Smooth muscle cell of the coronary artery (primary cell): ENCODE measurements around the gene BRAT1. TPM values are rescaled to one million over a fixed set of nuclear protein-coding genes. Genes with fewer than 3 reads are reported as not detected.

Experiments
- total RNA-seq: library from RNA; depleted of rRNA; stranded (reverse); fragments of >200 nt; gene quantifications from 2 replicates; pipeline ENCODE4 v1.2.3, GENCODE V29; 2014; ENCODE audit warnings: low replicate concordance

BRAT1 gene
- 9.7 and 16.8 TPM in 2 replicates for total RNA-seq

DNA sequence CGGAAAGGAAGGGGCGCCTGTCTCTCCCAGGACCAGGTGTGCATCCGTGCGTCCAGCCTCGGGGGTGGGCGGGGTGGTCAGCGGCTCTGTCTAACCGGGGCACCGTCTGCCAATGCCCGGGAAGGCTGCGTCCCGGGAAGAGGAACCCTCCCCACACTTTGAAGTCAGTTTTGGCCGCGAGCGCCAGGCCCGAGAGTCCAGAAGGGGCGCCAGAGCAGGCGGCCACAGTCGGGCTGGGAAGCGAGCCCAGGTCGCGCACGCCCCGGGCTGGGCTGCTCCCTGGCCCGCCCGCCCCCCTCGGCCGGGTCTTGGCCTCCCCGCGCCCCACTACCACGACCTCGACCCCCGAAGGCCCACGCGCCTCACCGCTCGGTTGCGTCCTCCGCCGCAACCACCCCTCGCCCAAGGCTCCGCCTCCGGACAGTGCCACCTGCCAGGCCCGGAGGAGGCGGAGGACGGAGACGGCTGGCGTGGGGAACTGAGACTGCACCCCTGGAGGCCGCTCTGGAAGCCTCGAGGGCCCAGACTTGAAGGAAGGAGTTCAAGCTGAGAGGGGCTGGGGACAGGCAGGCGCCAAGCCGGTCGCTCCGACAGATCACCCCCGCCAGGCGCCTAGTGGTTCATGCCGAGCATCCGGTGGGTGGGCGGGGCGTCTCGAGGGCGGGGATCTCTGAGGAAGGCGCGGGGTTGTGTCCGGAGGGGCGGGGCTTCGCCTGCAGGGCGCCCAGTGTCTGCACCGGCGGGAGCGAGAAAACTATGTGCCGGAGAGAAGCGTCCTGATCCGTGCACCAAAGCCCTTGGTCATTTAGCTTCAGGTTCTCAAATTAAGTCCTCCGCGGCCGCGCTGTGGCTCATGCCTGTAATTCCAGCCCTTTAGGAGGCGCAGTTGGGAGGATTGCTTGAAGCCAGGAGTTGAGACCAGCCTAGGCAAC is at the start of gene BRAT1:
Gene BRAT1, minus strand, starts transcription at position 404 of the 932 bp plus-strand sequence. CDS start 1,093 bp downstream, outside the sequence.

DNA sequence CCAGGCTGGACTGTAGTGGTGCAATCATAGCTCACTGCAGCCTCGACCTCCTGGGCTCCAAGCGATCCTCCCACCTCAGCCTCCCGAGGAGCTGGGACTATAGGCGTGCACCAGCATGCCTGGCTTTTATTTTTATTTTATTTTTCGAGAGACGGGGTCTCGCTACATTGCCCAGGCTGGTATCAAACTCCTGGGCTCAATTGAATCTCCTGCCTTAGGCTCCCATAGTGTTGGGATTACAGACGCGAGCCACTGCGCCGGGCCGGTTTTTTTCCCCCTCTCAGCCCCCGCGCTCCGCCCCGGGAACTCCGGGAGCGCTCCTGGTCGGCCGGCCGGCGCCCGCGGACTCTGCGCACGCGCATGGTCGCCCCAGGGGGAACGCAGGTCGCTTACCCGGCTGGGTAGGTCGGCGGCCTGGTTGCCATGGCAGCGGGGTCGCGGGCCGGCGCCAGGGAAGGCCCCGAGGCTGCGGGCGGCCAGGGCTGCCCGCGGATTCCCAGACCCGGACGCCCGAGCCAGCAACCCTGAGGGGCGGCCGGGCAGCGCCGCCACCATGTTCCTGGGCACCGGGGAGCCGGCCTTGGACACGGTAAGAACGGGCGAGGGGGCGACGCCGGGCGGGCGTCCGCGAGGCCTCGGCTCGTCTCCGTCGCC is 3.4 kb upstream of the BRAT1 start, which contains the start of gene IQCE:
Gene IQCE, plus strand, starts transcription at position 351 of the 654 bp plus-strand sequence. Its CDS starts 203 bp downstream, at position 554.

DNA sequence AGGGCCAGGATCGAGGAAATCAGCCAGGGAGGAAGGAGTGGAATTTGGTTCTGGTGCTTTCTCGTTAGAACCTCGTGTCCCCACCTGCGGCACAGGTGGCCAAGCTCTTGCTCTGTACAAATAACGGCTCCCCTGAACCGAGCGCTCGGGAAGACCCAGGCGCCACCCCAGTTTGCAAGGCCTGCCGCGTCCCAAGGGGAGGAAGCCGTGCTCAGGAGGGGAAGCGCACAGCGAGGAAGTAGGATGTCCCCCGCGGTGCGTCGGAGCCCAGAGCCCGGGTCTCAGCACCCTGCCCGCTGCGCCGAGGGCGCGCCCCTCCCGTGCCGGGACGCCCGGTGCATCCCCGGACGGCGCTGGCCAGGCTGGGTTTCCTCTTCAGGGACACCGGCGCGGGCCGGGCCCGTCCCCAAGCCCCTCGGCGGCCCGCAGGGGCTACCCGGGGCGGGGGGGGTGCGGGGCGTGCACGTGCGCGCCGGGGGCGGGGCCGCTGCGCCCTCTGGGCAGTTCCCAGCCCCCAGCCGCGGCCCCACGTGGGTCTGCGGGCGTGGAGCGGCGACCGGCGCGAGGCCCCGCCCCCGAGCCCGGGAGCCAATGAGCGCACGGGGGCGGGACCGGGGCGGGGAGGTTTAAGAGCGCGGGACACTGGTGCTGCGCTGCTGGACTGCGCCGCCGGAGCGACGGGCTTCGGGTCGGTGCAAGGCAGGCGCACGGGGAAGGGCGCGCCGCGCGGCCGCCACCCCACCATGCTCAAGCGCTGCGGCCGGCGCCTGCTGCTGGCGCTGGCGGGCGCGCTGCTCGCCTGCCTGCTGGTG is 36.0 kb downstream of the BRAT1 start, which contains the start of gene LFNG:
Gene LFNG, plus strand, starts transcription at position 656 of the 812 bp plus-strand sequence. Its CDS starts 88 bp downstream, at position 744.

Other genes with a start within 250 kb of the BRAT1 start
- gene SNX8, start 241.1 kb downstream of the BRAT1 start, total RNA-seq: 10.9 and 20.1 TPM in 2 replicates
- 140 and 165 TPM in 2 replicates for gene EIF3B, start 200.7 kb downstream of the BRAT1 start, total RNA-seq
- gene CHST12, start 151.9 kb downstream of the BRAT1 start, total RNA-seq: 6.0 and 7.4 TPM in 2 replicates
- gene GRIFIN, start 79.1 kb downstream of the BRAT1 start, total RNA-seq: not detected in 2 replicates
- gene LFNG, start 35.8 kb downstream of the BRAT1 start, total RNA-seq: 2.1 and 2.6 TPM in 2 replicates
- gene IQCE, start 3.5 kb upstream of the BRAT1 start, total RNA-seq: 6.1 and 9.9 TPM in 2 replicates
- 15.9 and 36.8 TPM in 2 replicates for gene TTYH3, start 76.5 kb upstream of the BRAT1 start, total RNA-seq
- under 0.01 and 0.70 TPM in 2 replicates for gene AMZ1, start 132.7 kb upstream of the BRAT1 start, total RNA-seq